ENCODE data around the gene CCDC196.

CCDC196 gene

DNA sequence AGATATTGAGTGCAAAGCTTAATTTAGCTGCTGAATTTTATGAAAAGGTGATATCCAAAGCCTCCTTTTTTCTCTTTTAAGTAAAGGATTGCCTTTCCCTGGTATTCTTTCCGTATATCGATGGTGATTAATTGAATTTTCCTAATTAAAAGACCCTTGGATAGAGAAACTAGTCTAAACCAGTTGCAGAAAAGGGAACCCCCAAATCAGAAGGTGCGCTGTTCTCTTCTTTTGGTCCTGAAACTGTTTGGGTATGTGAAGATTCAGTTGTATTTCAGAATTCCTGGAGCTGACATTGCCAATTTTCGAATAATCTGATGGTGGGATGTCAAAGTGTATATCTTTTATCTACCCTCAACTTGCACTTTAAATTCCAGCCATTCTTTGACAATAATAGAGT, 23.7 kb downstream of the CCDC196 start:
- no peak for ATAC-seq (ENCODE audit: low read depth)
- H3K27ac ChIP-seq (ENCODE audit: poor library complexity, severe bottlenecking), result no peak overlapping the region
- TF ChIP-seq, protein P1, sequence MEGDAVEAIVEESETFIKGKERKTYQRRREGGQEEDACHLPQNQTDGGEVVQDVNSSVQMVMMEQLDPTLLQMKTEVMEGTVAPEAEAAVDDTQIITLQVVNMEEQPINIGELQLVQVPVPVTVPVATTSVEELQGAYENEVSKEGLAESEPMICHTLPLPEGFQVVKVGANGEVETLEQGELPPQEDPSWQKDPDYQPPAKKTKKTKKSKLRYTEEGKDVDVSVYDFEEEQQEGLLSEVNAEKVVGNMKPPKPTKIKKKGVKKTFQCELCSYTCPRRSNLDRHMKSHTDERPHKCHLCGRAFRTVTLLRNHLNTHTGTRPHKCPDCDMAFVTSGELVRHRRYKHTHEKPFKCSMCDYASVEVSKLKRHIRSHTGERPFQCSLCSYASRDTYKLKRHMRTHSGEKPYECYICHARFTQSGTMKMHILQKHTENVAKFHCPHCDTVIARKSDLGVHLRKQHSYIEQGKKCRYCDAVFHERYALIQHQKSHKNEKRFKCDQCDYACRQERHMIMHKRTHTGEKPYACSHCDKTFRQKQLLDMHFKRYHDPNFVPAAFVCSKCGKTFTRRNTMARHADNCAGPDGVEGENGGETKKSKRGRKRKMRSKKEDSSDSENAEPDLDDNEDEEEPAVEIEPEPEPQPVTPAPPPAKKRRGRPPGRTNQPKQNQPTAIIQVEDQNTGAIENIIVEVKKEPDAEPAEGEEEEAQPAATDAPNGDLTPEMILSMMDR (IDR thresholded peaks at IDR 0.05; ENCODE audit: poor library complexity, severe bottlenecking), result no peak
- DNase-seq (ENCODE audit: low spot score), result no peak
- H3K36me3 ChIP-seq (ENCODE audit: low read depth), result no peaks in the 10 kb centered on the region
- peak overlapping the region; percentile 62 for H3K4me3 ChIP-seq (ENCODE audit: severe bottlenecking)
- H3K4me1 ChIP-seq (ENCODE audit: insufficient read depth, poor library complexity, severe bottlenecking), result peaks cover 34% of the 10 kb centered on the region
- no peaks in the 10 kb centered on the region for H3K27me3 ChIP-seq (ENCODE audit: insufficient read depth, poor library complexity, severe bottlenecking)
- no peaks in the 10 kb centered on the region for H3K9me3 ChIP-seq (ENCODE audit: severe bottlenecking)

DNA sequence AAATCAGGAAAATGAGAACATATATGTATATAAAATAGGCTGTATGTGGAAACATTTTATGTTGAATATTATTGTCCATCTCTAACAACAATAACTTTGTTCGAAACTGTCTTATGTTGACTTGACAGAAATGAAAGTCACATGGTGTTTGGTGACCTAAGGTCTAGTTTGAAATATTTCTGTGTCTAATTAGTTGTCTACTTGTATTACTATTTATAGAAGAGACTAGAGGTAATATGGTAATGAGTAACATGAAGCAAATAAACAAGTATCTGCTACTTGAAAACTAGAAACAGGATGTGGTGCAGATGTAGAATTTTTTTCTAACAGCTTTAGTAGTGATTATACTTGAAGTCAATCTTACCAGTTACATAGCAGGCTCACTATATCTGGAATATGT, 25.7 kb downstream of the CCDC196 start:
- Histone ChIP-seq H3K9me3 (ENCODE audit: severe bottlenecking) (no peaks in the 10 kb centered on the region), H3K27me3 (ENCODE audit: insufficient read depth, poor library complexity, severe bottlenecking) (no peaks in the 10 kb centered on the region), H3K4me1 (ENCODE audit: insufficient read depth, poor library complexity, severe bottlenecking) (peaks cover 29% of the 10 kb centered on the region), H3K4me3 (ENCODE audit: severe bottlenecking) (no peak overlapping the region), H3K27ac (ENCODE audit: poor library complexity, severe bottlenecking) (no peak overlapping the region), H3K36me3 (ENCODE audit: low read depth) (no peaks in the 10 kb centered on the region)
- TF ChIP-seq, protein P1 (IDR thresholded peaks at IDR 0.05; ENCODE audit: poor library complexity, severe bottlenecking), result no peak
- no peak for DNase-seq (ENCODE audit: low spot score)
- ATAC-seq (ENCODE audit: low read depth), result no peak

DNA sequence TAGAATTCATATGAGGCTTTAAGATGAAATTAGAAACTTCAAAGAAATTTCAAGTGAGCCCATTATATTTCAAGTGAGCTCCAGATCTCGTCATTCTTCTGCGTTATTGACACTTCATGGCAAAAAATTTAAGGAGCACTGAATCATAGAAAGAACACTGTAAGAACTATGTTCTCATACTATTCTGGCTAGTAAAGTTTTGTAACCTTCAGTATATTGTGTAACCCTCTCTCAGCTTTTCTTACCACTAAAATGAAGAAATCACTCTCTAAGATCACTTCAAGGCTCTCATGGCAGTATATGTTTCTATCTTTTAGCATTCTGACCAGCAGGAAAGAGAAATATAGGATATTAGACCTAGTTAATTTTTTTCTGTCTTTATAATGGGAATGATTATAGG, 28.0 kb downstream of the CCDC196 start:
- H3K9me3 ChIP-seq (ENCODE audit: severe bottlenecking), result no peaks in the 10 kb centered on the region
- no peaks in the 10 kb centered on the region for H3K27me3 ChIP-seq (ENCODE audit: insufficient read depth, poor library complexity, severe bottlenecking)
- peak; percentile 85 for ATAC-seq (ENCODE audit: low read depth)
- H3K36me3 ChIP-seq (ENCODE audit: low read depth), result no peaks in the 10 kb centered on the region
- TF ChIP-seq, protein P1 (IDR thresholded peaks at IDR 0.05; ENCODE audit: poor library complexity, severe bottlenecking), result no peak
- H3K4me3 ChIP-seq (ENCODE audit: severe bottlenecking), result no peak overlapping the region
- peaks cover 29% of the 10 kb centered on the region for H3K4me1 ChIP-seq (ENCODE audit: insufficient read depth, poor library complexity, severe bottlenecking)
- DNase-seq (ENCODE audit: low spot score), result no peak
- H3K27ac ChIP-seq (ENCODE audit: poor library complexity, severe bottlenecking), result no peak overlapping the region

DNA sequence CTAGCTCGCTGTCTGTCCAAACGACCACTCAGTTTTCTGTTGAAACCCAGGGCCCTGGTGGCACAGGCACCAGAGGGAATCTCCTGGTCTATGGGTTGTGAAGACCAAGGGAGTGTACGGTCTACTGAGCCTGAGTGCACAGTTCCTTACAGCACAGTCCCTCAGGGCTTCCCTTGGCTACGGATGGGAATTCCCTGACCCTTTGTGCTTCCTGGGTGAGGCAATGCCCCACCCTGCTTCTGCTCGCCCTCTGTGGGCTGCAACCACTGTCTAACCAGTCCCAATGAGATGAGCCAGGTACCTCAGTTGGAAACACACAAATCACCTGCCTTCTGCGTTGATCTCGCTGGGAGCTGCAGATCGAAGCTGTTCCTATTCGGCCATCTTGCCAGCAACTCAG, 44.4 kb downstream of the CCDC196 start:
- TF ChIP-seq, protein P1 (IDR thresholded peaks at IDR 0.05; ENCODE audit: poor library complexity, severe bottlenecking), result no peak
- ATAC-seq (ENCODE audit: low read depth) (peak; percentile 63; the same call in 2 of the 3 replicates), DNase-seq (ENCODE audit: low spot score) (no peak)
- H3K4me3 ChIP-seq (ENCODE audit: severe bottlenecking), result no peak overlapping the region
- no peaks in the 10 kb centered on the region for H3K4me1 ChIP-seq (ENCODE audit: insufficient read depth, poor library complexity, severe bottlenecking)
- H3K36me3 ChIP-seq (ENCODE audit: low read depth), result no peaks in the 10 kb centered on the region
- no peaks in the 10 kb centered on the region for H3K27me3 ChIP-seq (ENCODE audit: insufficient read depth, poor library complexity, severe bottlenecking)
- no peaks in the 10 kb centered on the region for H3K9me3 ChIP-seq (ENCODE audit: severe bottlenecking)
- no peak overlapping the region for H3K27ac ChIP-seq (ENCODE audit: poor library complexity, severe bottlenecking)

DNA sequence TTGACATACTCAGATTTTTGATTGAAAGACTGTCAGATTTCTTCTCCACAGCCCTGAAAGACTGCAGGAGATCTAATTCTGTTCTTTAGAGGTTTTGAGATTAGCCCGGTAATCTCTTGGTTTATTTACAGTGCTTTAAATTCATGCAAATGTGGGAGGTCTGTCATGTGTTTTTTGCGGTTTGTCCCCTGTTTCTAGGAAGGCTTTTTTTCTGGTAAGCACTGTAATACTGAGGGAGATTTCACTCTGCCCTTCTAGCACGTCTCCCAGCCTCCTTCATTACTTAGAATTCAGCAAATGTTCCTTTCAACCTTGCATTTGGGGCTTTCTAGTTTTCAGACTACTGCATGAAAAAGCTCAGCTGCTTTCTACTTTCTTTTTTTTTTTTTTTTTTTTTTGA, 52.9 kb downstream of the CCDC196 start:
- H3K36me3 ChIP-seq (ENCODE audit: low read depth), result no peaks in the 10 kb centered on the region
- H3K9me3 ChIP-seq (ENCODE audit: severe bottlenecking), result no peaks in the 10 kb centered on the region
- H3K4me1 ChIP-seq (ENCODE audit: insufficient read depth, poor library complexity, severe bottlenecking), result no peaks in the 10 kb centered on the region
- H3K27ac ChIP-seq (ENCODE audit: poor library complexity, severe bottlenecking), result no peak overlapping the region
- no peak for ATAC-seq (ENCODE audit: low read depth)
- DNase-seq (ENCODE audit: low spot score), result no peak
- H3K27me3 ChIP-seq (ENCODE audit: insufficient read depth, poor library complexity, severe bottlenecking), result no peaks in the 10 kb centered on the region
- TF ChIP-seq, protein P1 (IDR thresholded peaks at IDR 0.05; ENCODE audit: poor library complexity, severe bottlenecking), result no peak
- H3K4me3 ChIP-seq (ENCODE audit: severe bottlenecking), result no peak overlapping the region
